Measurements from ENCODE around the gene ITIH2. TPM values are rescaled to one million over a fixed set of nuclear protein-coding genes. Genes with fewer than 3 reads are reported as not detected.

The ITIH2 gene
- total and polyA plus RNA-seq, 9 of the 15 experiments (the other 6 are each of a cell fraction or from before 2014, with no cell fraction given) = 0.66 TPM; not detected in 8

DNA sequence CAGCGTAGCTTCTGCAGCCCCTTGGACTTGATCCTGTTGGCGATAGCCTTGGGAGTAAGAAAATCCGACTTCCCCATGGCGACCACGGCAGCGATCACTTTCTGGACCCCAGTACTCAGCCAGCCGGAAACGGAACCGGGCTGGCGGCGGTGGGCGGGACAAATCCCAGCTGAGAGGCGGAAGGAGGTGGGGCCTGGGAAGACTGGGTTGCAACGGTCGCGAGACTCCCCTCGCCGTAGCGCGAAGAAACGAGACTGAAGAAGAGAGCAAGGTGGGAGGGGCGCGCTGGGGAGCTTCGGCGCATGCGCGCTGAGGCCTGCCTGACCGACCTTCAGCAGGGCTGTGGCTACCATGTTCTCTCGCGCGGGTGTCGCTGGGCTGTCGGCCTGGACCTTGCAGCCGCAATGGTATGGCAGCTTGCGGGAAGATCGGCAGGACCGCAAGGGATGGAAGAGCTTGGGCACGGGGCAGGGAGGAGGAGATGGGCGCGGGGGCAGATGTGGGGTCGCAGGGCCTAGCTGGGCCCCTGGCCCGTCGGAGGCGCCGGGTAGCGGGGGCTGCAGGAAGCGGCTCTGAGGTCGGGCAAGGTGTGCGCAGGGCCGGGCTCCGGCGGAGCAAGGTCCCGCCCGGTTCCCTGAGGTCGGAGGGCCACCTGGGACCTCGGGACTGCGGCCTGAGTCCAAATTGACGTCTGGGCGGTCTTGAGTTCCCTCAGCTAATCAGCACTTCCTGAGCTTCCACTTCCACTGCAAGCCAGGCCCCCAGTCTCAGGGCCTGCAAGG is 84.9 kb downstream of the ITIH2 start, which contains the start of the genes ATP5F1C and KIN (continued):
- TF ChIP-seq, protein P1, sequence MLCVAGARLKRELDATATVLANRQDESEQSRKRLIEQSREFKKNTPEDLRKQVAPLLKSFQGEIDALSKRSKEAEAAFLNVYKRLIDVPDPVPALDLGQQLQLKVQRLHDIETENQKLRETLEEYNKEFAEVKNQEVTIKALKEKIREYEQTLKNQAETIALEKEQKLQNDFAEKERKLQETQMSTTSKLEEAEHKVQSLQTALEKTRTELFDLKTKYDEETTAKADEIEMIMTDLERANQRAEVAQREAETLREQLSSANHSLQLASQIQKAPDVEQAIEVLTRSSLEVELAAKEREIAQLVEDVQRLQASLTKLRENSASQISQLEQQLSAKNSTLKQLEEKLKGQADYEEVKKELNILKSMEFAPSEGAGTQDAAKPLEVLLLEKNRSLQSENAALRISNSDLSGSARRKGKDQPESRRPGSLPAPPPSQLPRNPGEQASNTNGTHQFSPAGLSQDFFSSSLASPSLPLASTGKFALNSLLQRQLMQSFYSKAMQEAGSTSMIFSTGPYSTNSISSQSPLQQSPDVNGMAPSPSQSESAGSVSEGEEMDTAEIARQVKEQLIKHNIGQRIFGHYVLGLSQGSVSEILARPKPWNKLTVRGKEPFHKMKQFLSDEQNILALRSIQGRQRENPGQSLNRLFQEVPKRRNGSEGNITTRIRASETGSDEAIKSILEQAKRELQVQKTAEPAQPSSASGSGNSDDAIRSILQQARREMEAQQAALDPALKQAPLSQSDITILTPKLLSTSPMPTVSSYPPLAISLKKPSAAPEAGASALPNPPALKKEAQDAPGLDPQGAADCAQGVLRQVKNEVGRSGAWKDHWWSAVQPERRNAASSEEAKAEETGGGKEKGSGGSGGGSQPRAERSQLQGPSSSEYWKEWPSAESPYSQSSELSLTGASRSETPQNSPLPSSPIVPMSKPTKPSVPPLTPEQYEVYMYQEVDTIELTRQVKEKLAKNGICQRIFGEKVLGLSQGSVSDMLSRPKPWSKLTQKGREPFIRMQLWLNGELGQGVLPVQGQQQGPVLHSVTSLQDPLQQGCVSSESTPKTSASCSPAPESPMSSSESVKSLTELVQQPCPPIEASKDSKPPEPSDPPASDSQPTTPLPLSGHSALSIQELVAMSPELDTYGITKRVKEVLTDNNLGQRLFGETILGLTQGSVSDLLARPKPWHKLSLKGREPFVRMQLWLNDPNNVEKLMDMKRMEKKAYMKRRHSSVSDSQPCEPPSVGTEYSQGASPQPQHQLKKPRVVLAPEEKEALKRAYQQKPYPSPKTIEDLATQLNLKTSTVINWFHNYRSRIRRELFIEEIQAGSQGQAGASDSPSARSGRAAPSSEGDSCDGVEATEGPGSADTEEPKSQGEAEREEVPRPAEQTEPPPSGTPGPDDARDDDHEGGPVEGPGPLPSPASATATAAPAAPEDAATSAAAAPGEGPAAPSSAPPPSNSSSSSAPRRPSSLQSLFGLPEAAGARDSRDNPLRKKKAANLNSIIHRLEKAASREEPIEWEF (CRISPR knock-in tag; IDR thresholded peaks at IDR 0.05) = no peak
- TF ChIP-seq, protein P2, sequence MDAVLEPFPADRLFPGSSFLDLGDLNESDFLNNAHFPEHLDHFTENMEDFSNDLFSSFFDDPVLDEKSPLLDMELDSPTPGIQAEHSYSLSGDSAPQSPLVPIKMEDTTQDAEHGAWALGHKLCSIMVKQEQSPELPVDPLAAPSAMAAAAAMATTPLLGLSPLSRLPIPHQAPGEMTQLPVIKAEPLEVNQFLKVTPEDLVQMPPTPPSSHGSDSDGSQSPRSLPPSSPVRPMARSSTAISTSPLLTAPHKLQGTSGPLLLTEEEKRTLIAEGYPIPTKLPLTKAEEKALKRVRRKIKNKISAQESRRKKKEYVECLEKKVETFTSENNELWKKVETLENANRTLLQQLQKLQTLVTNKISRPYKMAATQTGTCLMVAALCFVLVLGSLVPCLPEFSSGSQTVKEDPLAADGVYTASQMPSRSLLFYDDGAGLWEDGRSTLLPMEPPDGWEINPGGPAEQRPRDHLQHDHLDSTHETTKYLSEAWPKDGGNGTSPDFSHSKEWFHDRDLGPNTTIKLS (IDR thresholded peaks at IDR 0.05; ENCODE audit: borderline replicate concordance, low read depth) = peak; percentile 84; the same call in 1 of the 2 replicates
- TF ChIP-seq, protein P3, sequence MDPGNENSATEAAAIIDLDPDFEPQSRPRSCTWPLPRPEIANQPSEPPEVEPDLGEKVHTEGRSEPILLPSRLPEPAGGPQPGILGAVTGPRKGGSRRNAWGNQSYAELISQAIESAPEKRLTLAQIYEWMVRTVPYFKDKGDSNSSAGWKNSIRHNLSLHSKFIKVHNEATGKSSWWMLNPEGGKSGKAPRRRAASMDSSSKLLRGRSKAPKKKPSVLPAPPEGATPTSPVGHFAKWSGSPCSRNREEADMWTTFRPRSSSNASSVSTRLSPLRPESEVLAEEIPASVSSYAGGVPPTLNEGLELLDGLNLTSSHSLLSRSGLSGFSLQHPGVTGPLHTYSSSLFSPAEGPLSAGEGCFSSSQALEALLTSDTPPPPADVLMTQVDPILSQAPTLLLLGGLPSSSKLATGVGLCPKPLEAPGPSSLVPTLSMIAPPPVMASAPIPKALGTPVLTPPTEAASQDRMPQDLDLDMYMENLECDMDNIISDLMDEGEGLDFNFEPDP (CRISPR knock-in tag; IDR thresholded peaks at IDR 0.05) = no peak
- TF ChIP-seq ZNF140 (CRISPR knock-in tag; IDR thresholded peaks at IDR 0.05) (no peak), KLF13 (tag; IDR thresholded peaks at IDR 0.05; ENCODE audit: borderline replicate concordance, low read depth) (peak; percentile 25; the same call in 1 of the 2 replicates), BRD4 (IDR thresholded peaks at IDR 0.05) (peak; percentile 71; the same call in 1 of the 2 replicates), ZNF583 (CRISPR knock-in tag; IDR thresholded peaks at IDR 0.05) (no peak), DDX20 (tag; IDR thresholded peaks at IDR 0.05; ENCODE audit: low read depth) (no peak), TFAM (CRISPR knock-in tag; conservative IDR thresholded peaks at IDR 0.05) (no peak), SIX5 (IDR thresholded peaks at IDR 0.05; ENCODE audit: borderline replicate concordance in 1 of 2, insufficient read depth in 1 of 2, low read depth in 1 of 2, low read length in 2 of 2) (no peak), RBFOX2 (IDR thresholded peaks at IDR 0.05; ENCODE audit: low read depth, low read length) (peak; percentile 98), SP1 (CRISPR knock-in tag; IDR thresholded peaks at IDR 0.05) (peak; percentile 71; the same call in 1 of the 2 replicates), ZBTB8A (IDR thresholded peaks at IDR 0.05; ENCODE audit: partially characterized antibody) (no peak)
- TF ChIP-seq, protein P4, sequence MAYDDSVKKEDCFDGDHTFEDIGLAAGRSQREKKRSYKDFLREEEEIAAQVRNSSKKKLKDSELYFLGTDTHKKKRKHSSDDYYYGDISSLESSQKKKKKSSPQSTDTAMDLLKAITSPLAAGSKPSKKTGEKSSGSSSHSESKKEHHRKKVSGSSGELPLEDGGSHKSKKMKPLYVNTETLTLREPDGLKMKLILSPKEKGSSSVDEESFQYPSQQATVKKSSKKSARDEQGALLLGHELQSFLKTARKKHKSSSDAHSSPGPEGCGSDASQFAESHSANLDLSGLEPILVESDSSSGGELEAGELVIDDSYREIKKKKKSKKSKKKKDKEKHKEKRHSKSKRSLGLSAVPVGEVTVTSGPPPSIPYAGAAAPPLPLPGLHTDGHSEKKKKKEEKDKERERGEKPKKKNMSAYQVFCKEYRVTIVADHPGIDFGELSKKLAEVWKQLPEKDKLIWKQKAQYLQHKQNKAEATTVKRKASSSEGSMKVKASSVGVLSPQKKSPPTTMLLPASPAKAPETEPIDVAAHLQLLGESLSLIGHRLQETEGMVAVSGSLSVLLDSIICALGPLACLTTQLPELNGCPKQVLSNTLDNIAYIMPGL (CRISPR knock-in tag; IDR thresholded peaks at IDR 0.05) = 0 out of 2 replicates have a peak, but pooled peaks have one; percentile 60
- TF ChIP-seq, protein P5, sequence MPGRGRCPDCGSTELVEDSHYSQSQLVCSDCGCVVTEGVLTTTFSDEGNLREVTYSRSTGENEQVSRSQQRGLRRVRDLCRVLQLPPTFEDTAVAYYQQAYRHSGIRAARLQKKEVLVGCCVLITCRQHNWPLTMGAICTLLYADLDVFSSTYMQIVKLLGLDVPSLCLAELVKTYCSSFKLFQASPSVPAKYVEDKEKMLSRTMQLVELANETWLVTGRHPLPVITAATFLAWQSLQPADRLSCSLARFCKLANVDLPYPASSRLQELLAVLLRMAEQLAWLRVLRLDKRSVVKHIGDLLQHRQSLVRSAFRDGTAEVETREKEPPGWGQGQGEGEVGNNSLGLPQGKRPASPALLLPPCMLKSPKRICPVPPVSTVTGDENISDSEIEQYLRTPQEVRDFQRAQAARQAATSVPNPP (IDR thresholded peaks at IDR 0.05; ENCODE audit: borderline replicate concordance, insufficient read depth, insufficient read length) = no peak

Data from K562 (cell line).